HG02571 (cell line): ENCODE measurements around the gene TMEM138.
A peak's percentile ranks its signal among the peaks of the same experiment; 100 is the strongest.
"Not testable (repeated sequence)": the region's sequence is repeated elsewhere in the genome, so short reads cannot be mapped to it uniquely, and the experiment has no call there.

Source experiments
- ATAC-seq: cut with Tn5 transposase; IDR thresholded peaks from one replicate; pipeline ENCODE4 v1.9.1; 2021; ENCODE audit warnings: mild to moderate bottlenecking, moderate library complexity; ENCODE audit not compliant: unreplicated experiment

TMEM138 gene

DNA sequence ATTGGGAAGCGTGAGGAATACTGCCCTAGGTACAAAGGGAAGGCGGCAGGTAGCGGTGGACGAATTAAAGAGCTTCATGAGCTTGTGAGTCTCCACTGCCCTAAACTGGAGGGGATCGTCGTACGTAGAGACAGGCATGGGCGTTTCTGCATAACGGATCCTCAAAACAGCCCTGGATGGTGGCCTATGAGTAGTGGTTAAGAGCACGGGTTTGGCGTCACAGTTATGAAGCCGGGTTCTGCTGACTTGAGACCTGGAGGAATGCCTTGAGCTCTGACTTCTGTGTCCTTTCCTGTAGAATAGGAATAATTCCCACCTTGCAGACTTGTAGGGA is 335 bp downstream of the TMEM138 start:
- ATAC-seq = no peak

- ATAC-seq = no peak
Observed at GRCh38 chr11:61364012-61364675, 2.0 kb downstream of the TMEM138 start.

DNA sequence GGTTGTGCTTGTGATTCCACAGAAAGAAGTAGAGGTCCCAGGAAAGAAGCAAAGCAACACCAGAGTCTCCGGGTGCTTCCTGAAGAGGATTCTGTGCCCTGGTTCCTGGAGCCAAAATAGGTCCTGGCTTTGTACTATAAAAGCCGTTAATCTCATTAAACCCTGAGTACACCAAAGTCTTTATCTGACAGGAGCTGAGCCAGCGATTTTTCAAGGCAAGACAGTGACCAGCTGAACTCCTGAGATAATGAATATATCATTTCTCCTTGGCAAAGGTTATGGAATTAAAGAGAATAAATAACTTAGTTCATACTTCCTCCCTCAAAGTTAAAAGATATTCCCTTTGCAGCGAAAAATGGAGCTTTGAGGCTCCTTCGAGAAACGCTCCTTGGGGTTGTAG is 5.2 kb downstream of the TMEM138 start:
- no peak for ATAC-seq

DNA sequence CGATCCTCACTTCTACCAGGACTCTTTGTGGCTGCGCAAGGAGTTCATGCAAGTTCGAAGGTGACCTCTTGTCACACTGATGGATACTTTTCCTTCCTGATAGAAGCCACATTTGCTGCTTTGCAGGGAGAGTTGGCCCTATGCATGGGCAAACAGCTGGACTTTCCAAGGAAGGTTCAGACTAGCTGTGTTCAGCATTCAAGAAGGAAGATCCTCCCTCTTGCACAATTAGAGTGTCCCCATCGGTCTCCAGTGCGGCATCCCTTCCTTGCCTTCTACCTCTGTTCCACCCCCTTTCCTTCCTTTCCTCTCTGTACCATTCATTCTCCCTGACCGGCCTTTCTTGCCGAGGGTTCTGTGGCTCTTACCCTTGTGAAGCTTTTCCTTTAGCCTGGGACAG is 6.5 kb downstream of the TMEM138 start:
- ATAC-seq = no peak

GRCh38 chr11:61369372-61370348 is 7.5 kb downstream of the TMEM138 start:
- peak; percentile 45 for ATAC-seq

GRCh38 chr11:61370349-61371005 is 8.3 kb downstream of the TMEM138 start:
- no peak for ATAC-seq

DNA sequence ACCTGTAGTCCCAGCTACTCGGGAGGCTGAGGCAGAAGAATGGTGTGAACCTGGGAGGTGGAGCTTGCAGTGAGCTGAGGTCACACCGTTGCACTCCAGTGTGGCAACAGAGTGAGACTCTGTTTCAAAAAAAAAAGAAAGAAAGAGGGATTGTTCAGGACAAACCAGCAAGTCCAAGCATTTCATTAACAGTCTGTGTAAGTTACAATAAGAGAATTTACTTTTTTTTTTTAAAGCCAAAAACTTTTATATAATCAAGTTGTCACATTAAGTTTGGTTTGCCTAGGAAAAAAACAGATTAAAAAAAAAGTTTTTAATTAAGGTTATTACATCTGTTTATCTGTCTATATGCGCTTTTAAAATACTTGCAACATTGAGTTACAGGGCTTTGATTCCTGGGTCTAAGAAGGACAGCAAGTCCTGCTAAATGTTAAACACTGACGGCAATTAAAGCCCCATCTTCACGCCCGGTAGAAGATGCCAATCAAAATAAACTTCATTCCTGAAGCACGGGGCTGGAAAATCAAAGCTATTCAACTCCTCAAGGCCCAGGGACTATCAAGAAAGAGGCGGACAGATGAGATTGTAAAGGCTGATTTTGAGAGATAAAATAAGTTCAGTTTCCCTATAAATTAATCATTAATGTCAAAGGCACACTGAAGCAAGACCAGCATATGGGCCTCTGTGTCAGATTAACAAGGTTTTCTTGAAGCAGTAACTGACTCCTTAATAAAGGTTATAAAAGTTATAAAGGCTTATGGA is 10.7 kb downstream of the TMEM138 start:
- ATAC-seq = no peak

GRCh38 chr11:61375761-61376108 is 13.6 kb downstream of the TMEM138 start:
- no peak for ATAC-seq

GRCh38 chr11:61377461-61378160 is 15.4 kb downstream of the TMEM138 start:
- ATAC-seq = no peak

- no peak for ATAC-seq
Observed at GRCh38 chr11:61378713-61379313, 16.6 kb downstream of the TMEM138 start.

DNA sequence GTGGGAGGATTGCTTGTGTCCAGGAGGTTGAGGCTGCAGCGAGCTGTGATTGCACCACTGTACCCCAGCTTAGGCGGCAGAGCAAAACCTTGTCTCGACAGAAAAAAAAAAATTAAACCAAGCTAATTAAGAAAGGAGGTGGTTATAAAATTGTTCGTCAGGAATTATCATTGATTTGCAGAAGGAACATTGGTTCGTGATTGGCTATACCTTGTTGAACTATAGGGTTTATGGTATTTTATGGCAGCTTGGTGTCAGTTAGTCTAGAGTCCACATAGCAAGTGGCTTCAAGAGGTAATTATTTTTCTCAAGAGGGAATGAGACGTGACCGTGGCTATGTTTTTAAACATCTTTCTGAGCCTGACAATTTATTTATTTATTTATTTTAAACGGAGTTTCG is 18.7 kb downstream of the TMEM138 start:
- no peak for ATAC-seq

DNA sequence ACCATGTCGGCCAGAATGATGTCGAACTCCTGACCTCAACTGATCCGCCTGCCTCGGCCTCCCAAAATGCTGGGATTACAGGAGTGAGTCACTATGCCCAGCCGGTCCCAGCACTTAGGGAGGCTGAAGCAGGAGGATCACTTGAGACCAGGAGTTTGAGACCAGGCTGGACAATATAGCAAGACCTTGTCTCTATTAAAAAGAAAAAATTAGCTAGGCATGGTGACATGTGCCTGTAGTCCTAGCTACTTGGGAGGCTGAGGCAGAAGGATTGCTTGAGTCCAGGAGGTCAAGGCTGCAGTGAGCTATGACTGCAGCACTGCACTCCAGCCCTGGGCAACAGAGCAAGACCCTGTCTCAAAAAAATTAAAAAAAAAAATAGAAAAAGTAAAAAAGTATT is 21.7 kb downstream of the TMEM138 start:
- ATAC-seq = not testable (repeated sequence)

GRCh38 chr11:61384271-61385242 is 22.4 kb downstream of the TMEM138 start:
- ATAC-seq = no peak

DNA sequence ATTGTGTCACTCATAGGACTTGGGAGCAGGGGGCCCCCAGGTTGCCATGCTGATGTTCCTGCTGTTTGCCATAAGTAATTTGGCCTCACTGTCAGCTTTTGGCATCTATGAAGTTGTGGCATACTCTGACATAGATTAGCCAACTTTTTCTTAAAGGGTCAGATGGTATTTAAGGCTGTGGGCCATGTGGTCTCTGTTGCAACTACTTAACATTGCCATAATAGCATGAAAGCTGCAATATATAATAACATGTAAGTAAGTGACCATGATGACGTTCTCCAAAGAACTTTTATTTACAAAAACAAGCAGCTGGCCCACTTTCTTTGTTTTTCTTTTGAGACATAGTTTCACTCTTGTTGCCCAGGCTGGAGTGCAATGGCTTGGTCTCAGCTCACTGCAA is 28.0 kb downstream of the TMEM138 start:
- no peak for ATAC-seq

DNA sequence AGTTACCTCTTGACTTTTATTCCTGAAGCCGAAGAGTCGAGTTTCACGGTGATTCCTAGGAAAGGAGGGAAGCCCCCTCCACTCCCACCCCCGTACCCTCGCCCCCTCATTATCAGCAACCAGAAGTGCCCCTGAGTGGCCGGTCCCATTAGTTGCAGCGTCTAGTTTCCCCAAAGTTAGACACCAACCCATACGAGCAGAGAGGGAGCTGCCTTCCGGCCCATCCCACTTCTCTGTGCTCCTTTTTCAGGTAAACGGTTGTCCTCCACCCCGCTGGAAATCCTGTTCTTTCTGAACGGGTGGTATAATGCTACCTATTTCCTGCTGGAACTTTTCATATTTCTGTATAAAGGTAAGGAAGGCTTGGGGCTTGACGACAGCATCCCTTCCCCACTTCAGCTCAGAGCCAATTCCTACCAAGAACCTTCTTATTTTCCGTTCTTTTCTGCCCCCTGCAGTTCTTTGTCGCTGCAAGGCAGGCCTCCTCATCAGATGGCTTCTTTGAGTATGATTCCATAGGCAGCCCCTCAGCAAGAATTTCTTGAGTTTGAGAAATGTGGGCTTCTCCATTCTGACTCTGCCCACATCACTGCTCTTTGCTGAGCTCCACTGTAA is 30.9 kb downstream of the TMEM138 start:
- no peak for ATAC-seq

DNA sequence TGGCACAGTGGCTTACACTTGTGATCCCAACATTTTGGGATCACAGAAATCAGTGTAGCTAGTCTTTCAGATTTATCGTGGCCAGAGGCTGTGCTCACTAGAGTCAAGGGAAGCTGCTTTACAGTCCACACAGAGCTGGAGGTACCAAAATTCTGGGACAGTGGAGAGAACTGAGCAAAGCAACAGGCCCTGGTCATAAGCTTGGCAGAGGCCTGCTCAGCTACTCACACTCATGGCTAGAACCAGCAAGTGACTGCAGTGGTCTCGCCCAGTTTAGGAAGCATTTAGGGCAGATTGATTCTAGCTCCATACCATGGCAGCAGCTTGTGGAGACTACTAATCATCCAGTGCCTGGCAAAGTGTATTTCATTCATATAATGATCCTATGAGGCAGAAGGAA is 39.0 kb downstream of the TMEM138 start:
- no peak for ATAC-seq

GRCh38 chr11:61401573-61401972 is 39.4 kb downstream of the TMEM138 start:
- no peak for ATAC-seq

DNA sequence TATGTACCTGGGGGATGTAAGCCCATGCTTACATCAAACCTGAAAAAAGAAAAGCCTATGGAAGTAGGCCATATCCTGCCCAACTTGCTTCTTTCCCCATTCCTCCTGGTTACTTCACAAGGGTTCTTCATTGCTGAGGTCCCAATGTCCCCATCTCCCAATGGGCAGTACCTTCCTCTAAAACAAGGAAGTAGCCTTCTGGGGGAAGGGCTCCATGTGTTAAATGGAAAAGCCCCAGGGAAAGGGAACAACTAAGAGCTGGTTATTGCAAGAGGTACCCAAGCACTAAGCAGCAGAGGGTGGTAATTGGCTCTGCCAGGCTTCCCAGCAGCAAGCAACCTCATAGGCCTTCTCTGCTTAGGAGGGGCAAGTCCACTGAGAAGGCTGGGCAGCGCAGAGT is 41.5 kb downstream of the TMEM138 start:
- ATAC-seq = no peak

DNA sequence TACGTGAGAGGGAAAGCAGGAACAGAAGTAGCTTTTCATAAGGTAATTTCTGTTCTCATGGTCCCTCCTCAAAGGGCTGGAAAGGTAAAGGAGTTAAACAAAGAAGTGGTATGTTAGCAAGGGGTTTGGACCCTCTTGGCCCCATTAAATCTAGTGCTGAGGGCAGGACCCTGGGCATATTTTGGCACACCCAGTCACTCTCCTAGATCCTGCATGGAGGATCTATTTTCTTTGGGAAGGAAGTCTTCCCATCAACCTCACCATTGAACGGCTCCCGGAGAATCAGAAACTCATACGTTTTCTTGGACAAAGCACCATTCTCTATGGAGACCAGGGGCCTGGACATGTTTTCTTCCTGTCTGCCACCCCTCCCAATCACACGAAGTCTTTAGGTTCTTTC is 41.9 kb downstream of the TMEM138 start:
- ATAC-seq = no peak
